ENCODE data around the gene PTDSS2.

- TF ChIP-seq EP300 (IDR thresholded peaks at IDR 0.05), result no peak
- TF ChIP-seq CTCF (IDR thresholded peaks at IDR 0.05), result no peak
Measured at GRCh38 chr11:536841-537621, 87.0 kb downstream of the PTDSS2 start, which contains the start of gene LRRC56.
